Prostate gland (tissue), 2 donors: ENCODE data around the gene TYK2.

Experiments
- POLR2AphosphoS5 ChIP-seq: sonication (generic); formaldehyde crosslinking; IDR thresholded peaks from one replicate; pipeline ENCODE4 v1.6.1; 2017; ENCODE audit warnings: antibody characterized with exemption
- TF ChIP-seq, protein P1 (sequence below), 4 experiments: fragments of 200-600 bp in 2 of 4; fragments of 450-650 bp in 2 of 4; sonication (generic) in 2 of 4; IDR thresholded peaks; 1 replicate in 3 of 4; 2 replicates in 1 of 4; pipeline ENCODE4 v1.5.1; 2016 to 2019; ENCODE audit warnings: antibody characterized with exemption in 4 of 4, mild to moderate bottlenecking in 2 of 4, moderate library complexity in 2 of 4

DNA sequence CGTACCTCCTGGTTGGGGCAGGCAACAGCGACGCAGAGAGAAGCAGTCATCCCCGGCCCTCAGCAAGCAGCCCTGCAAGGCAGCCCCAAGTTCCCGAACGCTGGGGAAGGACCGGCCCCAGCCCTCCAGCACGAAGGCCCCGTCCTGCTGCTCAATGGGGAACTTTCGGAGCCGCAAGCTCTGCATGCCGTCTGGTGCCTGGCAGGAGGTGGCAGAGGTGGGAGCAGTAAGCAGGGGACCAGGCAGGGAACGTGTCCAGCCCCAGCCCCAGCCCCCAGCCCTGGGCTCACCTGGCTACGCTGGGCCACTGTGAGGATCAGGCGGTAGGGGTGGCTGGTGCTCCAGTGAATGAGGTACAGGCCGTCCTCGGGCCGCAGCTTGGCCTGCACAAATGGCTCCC lies 18.1 kb downstream of the TYK2 start:
- TF ChIP-seq, protein P1, sequence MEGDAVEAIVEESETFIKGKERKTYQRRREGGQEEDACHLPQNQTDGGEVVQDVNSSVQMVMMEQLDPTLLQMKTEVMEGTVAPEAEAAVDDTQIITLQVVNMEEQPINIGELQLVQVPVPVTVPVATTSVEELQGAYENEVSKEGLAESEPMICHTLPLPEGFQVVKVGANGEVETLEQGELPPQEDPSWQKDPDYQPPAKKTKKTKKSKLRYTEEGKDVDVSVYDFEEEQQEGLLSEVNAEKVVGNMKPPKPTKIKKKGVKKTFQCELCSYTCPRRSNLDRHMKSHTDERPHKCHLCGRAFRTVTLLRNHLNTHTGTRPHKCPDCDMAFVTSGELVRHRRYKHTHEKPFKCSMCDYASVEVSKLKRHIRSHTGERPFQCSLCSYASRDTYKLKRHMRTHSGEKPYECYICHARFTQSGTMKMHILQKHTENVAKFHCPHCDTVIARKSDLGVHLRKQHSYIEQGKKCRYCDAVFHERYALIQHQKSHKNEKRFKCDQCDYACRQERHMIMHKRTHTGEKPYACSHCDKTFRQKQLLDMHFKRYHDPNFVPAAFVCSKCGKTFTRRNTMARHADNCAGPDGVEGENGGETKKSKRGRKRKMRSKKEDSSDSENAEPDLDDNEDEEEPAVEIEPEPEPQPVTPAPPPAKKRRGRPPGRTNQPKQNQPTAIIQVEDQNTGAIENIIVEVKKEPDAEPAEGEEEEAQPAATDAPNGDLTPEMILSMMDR (IDR thresholded peaks at IDR 0.05), result no peak
- no peak for TF ChIP-seq POLR2AphosphoS5
